Stimulated activated CD8-positive, alpha-beta memory T cell treated with anti-CD3 and anti-CD28 coated beads, Interleukin-15, amount 100 ng/mL, for 48 hours (primary cell): ENCODE results near the gene CNN3.

ENCODE experiments used
- DNase-seq, 2 donors: peaks; one replicate each; pipeline ENCODE4 v3.0.0-alpha.2; 2020; ENCODE audit warnings: low read depth in 2 of 2

CNN3 gene

GRCh38 chr1:94887603-94888171, 39.2 kb downstream of the CNN3 start:
- DNase-seq: no peak

DNA sequence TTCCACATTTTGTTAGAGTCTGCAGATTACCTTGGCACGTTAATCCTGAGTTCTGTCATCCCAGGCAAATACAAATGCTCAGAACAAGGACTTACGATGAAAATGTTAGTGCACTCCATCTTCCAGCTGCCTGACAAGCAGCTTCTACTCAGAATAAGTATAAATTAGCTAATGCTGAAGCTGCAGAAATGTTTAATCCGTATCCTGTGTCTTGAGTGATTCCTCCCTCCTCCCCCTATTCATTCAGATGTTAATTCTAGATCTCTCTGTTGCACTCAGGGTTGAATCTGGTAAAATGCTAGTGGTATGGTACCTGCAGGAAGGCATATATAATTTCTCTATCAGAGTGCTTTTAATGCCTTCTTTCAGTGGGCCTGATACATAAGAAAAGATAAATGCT, 39.8 kb downstream of the CNN3 start:
- no peak for DNase-seq

- no peak for DNase-seq
Observed at GRCh38 chr1:94886361-94886760, 40.5 kb downstream of the CNN3 start.

- DNase-seq: no peak
Observed at GRCh38 chr1:94884507-94884906, 42.4 kb downstream of the CNN3 start.

DNA sequence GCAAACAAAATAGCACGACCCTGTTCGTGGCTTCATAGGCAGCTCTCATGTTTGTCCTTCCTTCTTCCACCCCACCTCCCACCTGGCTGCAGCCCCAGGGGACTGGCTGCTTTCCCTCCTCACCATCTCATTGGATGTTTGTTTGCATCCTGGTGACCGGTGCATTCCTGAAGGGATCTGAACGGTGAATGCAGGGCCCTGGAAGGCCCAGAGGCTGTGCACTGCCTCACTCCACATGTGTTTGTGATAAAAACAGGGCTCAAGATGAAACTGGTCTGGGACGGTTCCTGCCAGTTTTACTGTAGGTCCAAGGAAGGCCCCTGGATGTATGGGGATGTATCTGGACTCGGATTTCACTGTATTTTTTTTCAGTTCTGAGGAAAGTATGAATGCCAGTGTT, 42.8 kb downstream of the CNN3 start:
- DNase-seq: no peak

DNA sequence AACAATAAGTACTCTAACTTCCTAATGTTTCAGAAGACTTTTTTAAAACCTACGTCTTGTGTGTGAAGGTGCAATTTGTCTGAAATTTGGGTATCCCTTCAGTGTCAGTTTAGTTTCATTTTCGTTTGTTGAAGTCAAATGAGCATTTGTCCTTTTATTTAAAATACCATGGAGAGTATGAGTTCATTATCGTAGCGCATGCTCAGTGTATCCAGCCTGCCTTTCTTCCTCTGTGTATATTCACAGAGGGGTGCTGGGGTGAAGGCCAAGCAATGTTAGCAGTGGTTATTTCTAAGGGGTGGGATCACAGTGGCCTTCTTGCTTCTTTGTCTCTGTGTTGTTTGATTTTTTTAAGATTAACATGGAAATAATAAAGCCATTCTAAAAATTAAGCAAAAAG, 43.2 kb downstream of the CNN3 start:
- DNase-seq: no peak

GRCh38 chr1:94878329-94878728, 48.6 kb downstream of the CNN3 start:
- no peak for DNase-seq

DNA sequence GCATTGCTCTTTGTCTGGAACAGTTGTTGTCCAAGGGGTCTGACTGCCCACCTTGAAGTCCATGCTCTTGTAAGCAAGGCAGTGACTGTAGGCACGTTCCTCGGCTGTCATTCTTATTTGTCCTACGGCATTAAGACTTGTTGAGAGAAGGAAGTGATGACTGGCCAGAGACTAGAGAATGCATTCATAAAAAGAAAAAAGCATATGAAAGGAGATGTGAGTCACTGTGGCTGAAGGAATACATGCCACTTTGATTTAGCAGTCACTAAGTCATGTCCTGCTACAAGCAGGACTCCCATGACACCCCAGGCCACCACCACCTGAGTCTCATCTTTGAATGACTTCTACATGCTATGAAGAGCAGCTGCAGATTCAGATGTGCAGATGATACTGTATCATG, 50.5 kb downstream of the CNN3 start:
- DNase-seq: no peak

GRCh38 chr1:94875794-94876193, 51.1 kb downstream of the CNN3 start:
- DNase-seq: no peak

- DNase-seq: no peak
Observed at GRCh38 chr1:94874423-94874822, 52.5 kb downstream of the CNN3 start.

GRCh38 chr1:94873520-94874351, 53.2 kb downstream of the CNN3 start:
- DNase-seq: no peak

DNA sequence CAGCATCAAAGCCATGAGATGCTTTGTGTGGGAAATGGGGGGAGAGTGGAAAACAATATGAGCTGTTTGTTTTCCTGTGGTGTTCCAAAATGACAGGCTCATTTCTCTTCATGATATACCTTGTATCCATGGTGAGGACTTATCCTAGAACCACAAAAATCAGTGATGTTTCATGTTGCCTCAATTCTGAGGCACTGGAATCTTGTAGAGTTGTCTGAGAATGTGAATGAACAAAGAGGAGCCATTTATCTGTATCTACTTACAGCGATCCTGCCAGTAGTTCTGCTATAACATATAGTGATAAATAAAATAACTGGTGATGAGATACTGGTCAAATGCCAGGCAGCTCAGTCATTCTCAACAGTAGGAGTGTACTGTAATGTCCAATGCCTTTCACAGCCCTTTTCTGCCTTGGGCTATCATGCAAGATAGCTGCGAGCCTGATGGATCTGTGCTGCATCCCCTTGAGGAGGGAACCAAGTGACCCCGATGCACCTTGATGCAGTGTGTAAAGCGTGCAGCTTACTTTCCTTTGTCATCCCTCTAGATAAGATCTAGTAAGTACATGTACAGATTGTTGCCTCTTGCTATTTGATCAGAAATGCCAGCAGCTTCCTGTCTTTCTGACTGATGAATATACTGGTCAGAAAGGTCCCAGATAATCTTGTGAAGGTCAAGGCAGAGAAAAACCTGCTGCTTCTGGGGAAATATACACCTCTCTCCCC, 54.0 kb downstream of the CNN3 start:
- no peak for DNase-seq

DNA sequence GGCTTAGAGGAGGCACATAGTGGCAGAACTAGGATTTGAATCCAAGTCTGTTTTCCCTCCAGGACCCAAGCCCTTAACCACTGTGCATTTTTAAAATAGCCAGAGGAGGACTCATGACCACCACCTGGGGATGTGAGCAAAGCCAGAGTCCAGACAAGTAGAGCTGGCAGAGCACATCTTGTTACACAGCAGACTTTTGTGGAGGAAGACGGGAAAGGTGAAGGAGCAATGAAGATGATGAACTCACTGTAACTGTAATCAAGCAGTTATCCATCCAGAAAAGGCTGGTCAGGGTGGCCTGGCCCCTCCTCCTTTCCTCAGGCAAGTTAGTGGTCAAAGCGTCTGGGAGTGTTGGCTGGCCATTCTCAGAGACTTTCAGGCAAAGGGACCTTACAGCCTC, 55.9 kb downstream of the CNN3 start:
- no peak for DNase-seq

GRCh38 chr1:94866164-94866807, 60.6 kb downstream of the CNN3 start:
- DNase-seq: no peak

DNA sequence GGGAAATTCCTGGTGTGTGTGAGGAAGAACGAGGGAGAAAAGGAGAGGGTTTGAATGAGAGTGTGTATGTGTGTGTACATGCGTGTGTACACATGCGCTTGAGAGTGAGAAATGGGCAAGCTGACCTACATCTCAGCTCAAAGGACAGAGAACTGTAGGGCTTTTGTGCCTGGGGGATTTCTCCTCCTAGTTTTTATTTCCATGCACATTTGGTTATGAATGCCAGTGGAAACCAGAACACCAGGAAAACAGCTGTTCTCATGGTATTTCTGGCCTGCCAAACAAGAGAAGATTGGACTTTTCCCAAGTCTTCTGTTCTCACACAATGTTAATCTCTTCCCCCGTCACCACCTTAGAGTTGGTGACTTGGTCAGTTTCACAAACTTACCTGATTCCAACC, 61.5 kb downstream of the CNN3 start:
- no peak for DNase-seq

GRCh38 chr1:94864821-94865220, 62.1 kb downstream of the CNN3 start:
- no peak for DNase-seq

- DNase-seq: no peak
Observed at GRCh38 chr1:94863919-94864318, 63.0 kb downstream of the CNN3 start.

GRCh38 chr1:94863297-94863911, 63.5 kb downstream of the CNN3 start:
- no peak for DNase-seq

- no peak for DNase-seq
Observed at GRCh38 chr1:94862718-94863117, 64.2 kb downstream of the CNN3 start.

DNA sequence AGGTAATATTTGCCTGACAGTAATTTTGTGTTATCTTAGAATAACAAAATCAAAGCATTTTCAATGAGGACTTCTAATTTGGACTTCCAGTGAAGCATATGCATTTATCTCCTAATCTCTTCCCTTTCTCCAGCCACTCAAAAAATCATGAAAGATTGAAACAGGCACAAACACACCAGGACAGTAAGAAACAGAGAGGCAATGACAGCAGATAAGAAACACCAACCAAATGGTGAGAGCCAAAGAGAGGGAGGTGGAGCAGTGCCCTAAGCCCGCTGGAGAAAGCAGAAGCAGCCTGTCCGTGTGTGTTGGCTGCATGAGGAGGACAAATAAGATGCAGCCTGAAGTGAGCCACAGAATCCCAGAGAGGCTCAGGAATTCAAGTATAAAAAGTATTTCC, 67.7 kb downstream of the CNN3 start:
- DNase-seq: no peak

DNA sequence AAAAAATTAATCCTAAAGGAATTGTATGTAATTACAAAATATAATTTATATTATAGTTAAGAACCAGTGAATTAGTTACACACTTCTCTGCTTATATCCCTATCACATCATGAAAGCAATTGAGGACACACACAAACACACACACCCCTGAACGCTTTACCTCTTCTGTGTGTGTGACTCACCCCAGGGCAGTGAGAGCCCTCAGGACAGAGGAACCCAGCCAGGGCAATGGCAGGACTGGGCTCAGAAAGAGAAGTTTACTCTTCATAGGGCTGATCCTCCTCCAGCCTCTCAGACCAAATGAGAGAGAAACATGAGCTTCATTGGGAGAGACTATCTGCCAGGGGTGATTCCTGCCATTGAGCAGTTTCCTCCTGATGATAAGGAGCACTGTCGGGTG, 68.6 kb downstream of the CNN3 start:
- no peak for DNase-seq

GRCh38 chr1:94856868-94857267, 70.0 kb downstream of the CNN3 start:
- no peak for DNase-seq
